H1 (cell line): ENCODE data around the gene UMODL1. TPM values are rescaled to one million over a fixed set of nuclear protein-coding genes. Genes with fewer than 3 reads are reported as not detected.

ENCODE experiments used
- CTCF ChIA-PET: fragments of 300-600 bp; sonication (Branson Sonifier 250); formaldehyde crosslinking; loops from one replicate; lab custom pipeline; 2021; ENCODE audit not compliant: partially characterized antibody; lab: Charles Lee
- POLR2A ChIA-PET: fragments of 300-600 bp; sonication (Branson Sonifier 250); formaldehyde crosslinking; loops from one replicate; lab custom pipeline; 2021; ENCODE audit warnings: inconsistent platforms; ENCODE audit not compliant: partially characterized antibody; lab: Charles Lee
- DNase-seq, 2 experiments: peaks; one replicate each; pipeline versions ENCODE4 v3.0.0 to v3.0.0-alpha.2; 2010 to 2022; ENCODE audit warnings: low spot score in 2 of 2, low read depth in 1 of 2, mixed read lengths in 1 of 2
- FAIRE-seq: peaks from 2 replicates; lab custom pipeline; 2011; peaks lifted over from hg19 to GRCh38; lab: Jason Lieb, UNC
- H2AFZ ChIP-seq: 2 replicates; pipeline ENCODE4 v1.8.1; 2012; ENCODE audit warnings: low read length, inconsistent platforms
- H2AK5ac ChIP-seq: 2 replicates; pipeline ENCODE4 v1.6.1; 2013; ENCODE audit warnings: low read depth, low read length
- H2BK120ac ChIP-seq: replicated peaks from 2 replicates; pipeline ENCODE3; 2013; ENCODE audit warnings: low read depth, low read length, inconsistent platforms
- H2BK12ac ChIP-seq: 2 replicates; pipeline ENCODE4 v1.6.1; 2013; ENCODE audit warnings: low read depth, low read length
- H2BK15ac ChIP-seq: 2 replicates; pipeline ENCODE4 v1.6.1; 2013; ENCODE audit warnings: low read length
- H2BK20ac ChIP-seq: 2 replicates; pipeline ENCODE4 v1.6.1; 2013; ENCODE audit warnings: low read length
- H2BK5ac ChIP-seq: 2 replicates; pipeline ENCODE4 v1.6.1; 2013; ENCODE audit warnings: low read depth, low read length
- H3K14ac ChIP-seq: 2 replicates; pipeline ENCODE4 v1.6.1; 2013; ENCODE audit warnings: inconsistent platforms; ENCODE audit not compliant: insufficient read length
- H3K18ac ChIP-seq: 2 replicates; pipeline ENCODE4 v1.6.1; 2013; ENCODE audit warnings: low read length; ENCODE audit errors: extremely low read depth
- H3K23ac ChIP-seq: 2 replicates; pipeline ENCODE4 v1.6.1; 2013; ENCODE audit warnings: inconsistent platforms; ENCODE audit not compliant: insufficient read length
- H3K23me2 ChIP-seq: 2 replicates; pipeline ENCODE4 v1.6.1; 2013; ENCODE audit warnings: low read depth, low read length
- H3K27ac ChIP-seq: 2 replicates; pipeline ENCODE4 v1.6.1; 2011; ENCODE audit warnings: low read depth, low read length, inconsistent platforms
- H3K27me3 ChIP-seq, 4 experiments: replicated peaks in 1 of 4; 1 replicate in 1 of 4; 2 replicates in 3 of 4; pipeline versions ENCODE4 v1.6.1 to v1.8.1; 2011 to 2013; ENCODE audit warnings: low read length in 3 of 4, mild to moderate bottlenecking in 3 of 4, inconsistent platforms in 2 of 4, mixed read lengths in 2 of 4, moderate library complexity in 1 of 4; ENCODE audit not compliant: control insufficient read depth in 3 of 4, insufficient read depth in 3 of 4; ENCODE audit errors: extremely low read depth in 1 of 4
- H3K36me3 ChIP-seq, 4 experiments: 2 replicates each; pipeline versions ENCODE4 v1.6.1 to v1.8.1; 2011 to 2013; ENCODE audit warnings: mild to moderate bottlenecking in 4 of 4, low read length in 3 of 4, moderate library complexity in 2 of 4, control low read depth in 1 of 4, inconsistent platforms in 1 of 4; ENCODE audit not compliant: insufficient read depth in 4 of 4, control insufficient read depth in 2 of 4
- H3K4ac ChIP-seq: replicated peaks from 2 replicates; pipeline ENCODE3; 2013; ENCODE audit warnings: low read length, low read depth, mixed read lengths, inconsistent platforms; ENCODE audit not compliant: insufficient read length
- H3K4me1 ChIP-seq, 4 experiments: replicated peaks in 1 of 4; 1 replicate in 1 of 4; 2 replicates in 3 of 4; pipeline versions ENCODE4 v1.6.1 to v1.8.1; 2011 to 2013; ENCODE audit warnings: low read length in 3 of 4, inconsistent platforms in 2 of 4, mixed read lengths in 1 of 4; ENCODE audit not compliant: insufficient read depth in 4 of 4, control insufficient read depth in 3 of 4
- H3K4me2 ChIP-seq, 2 experiments: 2 replicates each; pipeline versions ENCODE4 v1.6.1 to v1.8.1; 2011 to 2013; ENCODE audit warnings: low read depth in 2 of 2, low read length in 2 of 2, control low read depth in 1 of 2, inconsistent platforms in 1 of 2, mild to moderate bottlenecking in 1 of 2; ENCODE audit not compliant: insufficient read depth in 1 of 2
- H3K4me3 ChIP-seq, 4 experiments: fragments of 200-600, 300-600 bp in 1 of 4; sonication (generic), shearing (Covaris generic), sonication (Bioruptor Twin) in 1 of 4; 2 replicates each; pipeline versions ENCODE4 v1.5.1 to v1.8.1; 2011 to 2016; ENCODE audit warnings: low read length in 4 of 4, low read depth in 3 of 4, control low read depth in 2 of 4, inconsistent platforms in 2 of 4, mild to moderate bottlenecking in 2 of 4, mixed read lengths in 1 of 4, moderate library complexity in 1 of 4; ENCODE audit not compliant: insufficient read depth in 2 of 4; ENCODE audit errors: extremely low read depth in 1 of 4
- H3K56ac ChIP-seq: replicated peaks from 2 replicates; pipeline ENCODE3; 2013; ENCODE audit warnings: low read depth, mild to moderate bottlenecking, mixed read lengths, low read length, inconsistent platforms; ENCODE audit not compliant: insufficient read length
- H3K79me1 ChIP-seq: 2 replicates; pipeline ENCODE4 v1.6.1; 2013; ENCODE audit warnings: low read depth, low read length, control low read depth
- H3K79me2 ChIP-seq, 2 experiments: 2 replicates each; pipeline versions ENCODE4 v1.6.1 to v1.8.1; 2012 to 2013; ENCODE audit warnings: low read length in 2 of 2, mild to moderate bottlenecking in 2 of 2, inconsistent platforms in 1 of 2; ENCODE audit not compliant: insufficient read depth in 2 of 2, control insufficient read depth in 1 of 2
- H3K9ac ChIP-seq, 4 experiments: replicated peaks in 1 of 4; 1 replicate in 1 of 4; 2 replicates in 3 of 4; pipeline versions ENCODE4 v1.6.1 to v1.8.1; 2011 to 2013; ENCODE audit warnings: low read depth in 3 of 4, low read length in 3 of 4, control low read depth in 2 of 4, mild to moderate bottlenecking in 2 of 4, moderate library complexity in 2 of 4, inconsistent platforms in 1 of 4; ENCODE audit errors: extremely low read depth in 1 of 4
- H3K9me3 ChIP-seq, 2 experiments: 2 replicates each; pipeline versions ENCODE4 v1.6.1 to v1.8.1; 2012 to 2013; ENCODE audit warnings: mild to moderate bottlenecking in 2 of 2, moderate library complexity in 2 of 2, control low read depth in 1 of 2, inconsistent platforms in 1 of 2, low read depth in 1 of 2, low read length in 1 of 2, mixed read lengths in 1 of 2; ENCODE audit not compliant: insufficient read depth in 2 of 2
- H4K20me1 ChIP-seq, 2 experiments: replicated peaks in 1 of 2; 2 replicates each; pipeline versions ENCODE3 to v1.8.1; 2011 to 2013; ENCODE audit warnings: inconsistent platforms in 2 of 2, low read length in 2 of 2, mild to moderate bottlenecking in 1 of 2; ENCODE audit not compliant: insufficient read depth in 2 of 2, control insufficient read depth in 1 of 2
- H4K5ac ChIP-seq: 2 replicates; pipeline ENCODE4 v1.6.1; 2013; ENCODE audit warnings: low read length, low read depth, mixed read lengths, inconsistent platforms; ENCODE audit not compliant: insufficient read length
- H4K8ac ChIP-seq: 2 replicates; pipeline ENCODE4 v1.8.0; 2013; ENCODE audit warnings: mild to moderate bottlenecking, moderate library complexity, low read length, inconsistent platforms; ENCODE audit not compliant: insufficient read depth; ENCODE audit errors: extremely low read depth
- H4K91ac ChIP-seq: replicated peaks from 2 replicates; pipeline ENCODE3; 2013; ENCODE audit warnings: low read length, mixed read lengths, inconsistent platforms; ENCODE audit not compliant: insufficient read length
- ASH2L ChIP-seq: fragments of 200-600, 300-600 bp; sonication (generic); IDR thresholded peaks from one replicate; pipeline ENCODE4 v1.7.1; 2017; ENCODE audit warnings: low read length
- ATF3 ChIP-seq: IDR thresholded peaks from 2 replicates; pipeline ENCODE4 v1.6.1; 2011; ENCODE audit warnings: low read depth, mild to moderate bottlenecking, low read length; ENCODE audit not compliant: insufficient read depth
- BACH1 ChIP-seq: IDR thresholded peaks from 2 replicates; pipeline ENCODE4 v1.6.1; 2012; ENCODE audit warnings: low read length, improper control_type of control experiment
- CHD2 ChIP-seq: IDR thresholded peaks from 2 replicates; pipeline ENCODE4 v1.6.1; 2012; ENCODE audit warnings: low read length, improper control_type of control experiment
- EGR1 ChIP-seq: IDR thresholded peaks from 2 replicates; pipeline ENCODE4 v1.6.1; 2011; ENCODE audit warnings: low read depth, low read length, borderline replicate concordance
- EP300 ChIP-seq, 2 experiments: IDR thresholded peaks; 1 replicate in 1 of 2; 2 replicates in 1 of 2; pipeline ENCODE4 v1.6.1; 2011 to 2012; ENCODE audit warnings: low read depth in 2 of 2, low read length in 2 of 2, mild to moderate bottlenecking in 2 of 2, borderline replicate concordance in 1 of 2, inconsistent platforms in 1 of 2, moderate library complexity in 1 of 2
- EZH2 ChIP-seq: fragments of 200-600 bp; sonication (generic); IDR thresholded peaks from 2 replicates; pipeline ENCODE4 v1.7.1; 2012; ENCODE audit warnings: low read depth, mild to moderate bottlenecking, moderate library complexity, low read length, inconsistent platforms; ENCODE audit not compliant: severe bottlenecking
- JUND ChIP-seq: IDR thresholded peaks from 2 replicates; pipeline ENCODE4 v1.6.1; 2011; ENCODE audit warnings: mild to moderate bottlenecking, improper control_type of control experiment, low read length
- POLR2AphosphoS5 ChIP-seq: IDR thresholded peaks from 2 replicates; pipeline ENCODE4 v1.6.1; 2011; ENCODE audit warnings: low read depth, low read length
- RXRA ChIP-seq: IDR thresholded peaks from 2 replicates; pipeline ENCODE4 v1.6.1; 2011; ENCODE audit warnings: low read depth, mild to moderate bottlenecking, low read length, moderate library complexity; ENCODE audit not compliant: insufficient read depth
- SRF ChIP-seq: IDR thresholded peaks from 2 replicates; pipeline ENCODE4 v1.6.1; 2011; ENCODE audit warnings: mild to moderate bottlenecking, low read depth, low read length, moderate library complexity
- USF2 ChIP-seq: IDR thresholded peaks from 2 replicates; pipeline ENCODE4 v1.6.1; 2011; ENCODE audit warnings: low read length, improper control_type of control experiment
- ZNF274 ChIP-seq: IDR thresholded peaks from 2 replicates; pipeline ENCODE4 v1.7.0; 2012; ENCODE audit warnings: low read length, borderline replicate concordance; ENCODE audit errors: extremely low read depth
- WGBS, 2 experiments: shearing (Covaris generic) in 1 of 2; methylation state at CpG; one replicate each; pipeline versions ENCODE4 v1.1.6 to v1.1.7; 2013 to 2015; ENCODE audit warnings: low lambda C conversion rate in 2 of 2, mixed read lengths in 2 of 2, inconsistent platforms in 1 of 2, low coverage in 1 of 2, missing lambda C conversion rate in 1 of 2; ENCODE audit not compliant: insufficient replicate concordance in 2 of 2, insufficient coverage in 1 of 2, insufficient read length in 1 of 2; ENCODE audit errors: extremely low coverage in 1 of 2, missing lambda C conversion rate in 1 of 2; 5-methylcytosine and 5-hydroxymethylcytosine counted together
- polyA plus RNA-seq, 7 experiments: library from polyadenylated mRNA; depleted of rRNA in 3 of 7; stranded (reverse) in 5 of 7; unstranded in 2 of 7; fragments of >200 nt in 5 of 7; fragments of 200-250 nt in 2 of 7; gene quantifications; 1 replicate in 5 of 7; 2 replicates in 1 of 7; 4 replicates in 1 of 7; pipeline versions ENCODE4 v1.2.1 to v1.2.3, GENCODE V29; 2011 to 2013; ENCODE audit warnings: missing spikeins in 2 of 7, mixed read lengths in 2 of 7
- total RNA-seq: library from RNA; stranded (reverse); fragmentation: NEBNext Ultra II Directional; extraction: Animal tissue kit (Norgen Biotek cat#: 25700); gene quantifications from 2 replicates; pipeline ENCODE4 v1.2.1, GENCODE V29; 2021

UMODL1 gene
- total and polyA plus RNA-seq, 2 of the 8 experiments (the other 6 are each of a cell fraction or from before 2014, with no cell fraction given) = not detected

- no peak overlapping the region for H3K9ac ChIP-seq
- POLR2A ChIA-PET = no interaction called here
- H3K4me2 ChIP-seq = no peak overlapping the region
- no peaks in the 10 kb centered on the region for H3K79me2 ChIP-seq
- no peak overlapping the region for H2AFZ ChIP-seq
- CTCF ChIA-PET = interaction anchor here (0.6 to 1.9 kb wide), 2 partner anchors 214 to 356 kb away, joined by 3 to 4 read pairs; no protein-coding TSS in a partner anchor
- H3K79me1 ChIP-seq = no peaks in the 10 kb centered on the region
- no peak overlapping the region for H3K27ac ChIP-seq
- H3K14ac ChIP-seq = no peak overlapping the region
- H3K23ac ChIP-seq = no peak overlapping the region
- H2BK5ac ChIP-seq = no peak overlapping the region
- no peaks in the 10 kb centered on the region; a peak in 1 of 7 replicates for H3K27me3 ChIP-seq
- H4K91ac ChIP-seq = no peak overlapping the region
- H2BK20ac ChIP-seq = no peak overlapping the region
- no peaks in the 10 kb centered on the region for H3K9me3 ChIP-seq
- H3K36me3 ChIP-seq = no peaks in the 10 kb centered on the region
- no peak overlapping the region for H2AK5ac ChIP-seq
- no peak for DNase-seq
- no peak overlapping the region for H3K56ac ChIP-seq
- no peak overlapping the region for H4K8ac ChIP-seq
- H2BK15ac ChIP-seq = no peak overlapping the region
- no peaks in the 10 kb centered on the region; a peak in 1 of 7 replicates for H3K4me1 ChIP-seq
- H3K23me2 ChIP-seq = peaks cover 10% of the 10 kb centered on the region; the same call in 1 of the 2 replicates
- H4K5ac ChIP-seq = no peak overlapping the region
- no peak for FAIRE-seq
- peaks cover 0 to 7% of the 10 kb centered on the region in 2 experiments for H4K20me1 ChIP-seq
- H2BK12ac ChIP-seq = no peak overlapping the region
- no peak overlapping the region for H3K18ac ChIP-seq
- H3K4me3 ChIP-seq = no peak overlapping the region
- 76% methylated on average over 8 of the region's 9 CpGs; no CpG with 5 or more reads in 1 of the 2 experiments for WGBS, 2 experiments
- no peak overlapping the region for H3K4ac ChIP-seq
- no peak overlapping the region for H2BK120ac ChIP-seq
- TF ChIP-seq RXRA = no peak
- TF ChIP-seq SRF = no peak
- no peak for TF ChIP-seq EP300 (IDR thresholded peaks at IDR 0.05; ENCODE audit: borderline replicate concordance in 1 of 2, low read depth in 2 of 2, low read length in 2 of 2)
- no peak for TF ChIP-seq CHD2
- TF ChIP-seq BACH1 = no peak
- TF ChIP-seq POLR2AphosphoS5 = no peak
- TF ChIP-seq ATF3 = no peak
- TF ChIP-seq ZNF274 = no peak
- no peak for TF ChIP-seq ASH2L
- TF ChIP-seq EGR1 = no peak
- TF ChIP-seq USF2 = no peak
- no peak for TF ChIP-seq JUND
- TF ChIP-seq EZH2 = no peak
Measured at GRCh38 chr21:42031241-42031640, 39.9 kb upstream of the UMODL1 start.
